Loucy (cell line): Measurements from ENCODE around the gene SNX25.

Experiments used
- CTCF ChIP-seq: fragments of 200-600 bp; sonication (generic); conservative IDR thresholded peaks from 2 replicates; pipeline ENCODE4 v1.5.1; 2014; ENCODE audit warnings: mild to moderate bottlenecking, antibody characterized with exemption, low read length
- EZH2phosphoT487 ChIP-seq: fragments of 200-600 bp; IDR thresholded peaks from 2 replicates; pipeline ENCODE4 v1.6.1; 2018; ENCODE audit warnings: antibody characterized with exemption, mild to moderate bottlenecking, moderate library complexity, borderline replicate concordance

DNA sequence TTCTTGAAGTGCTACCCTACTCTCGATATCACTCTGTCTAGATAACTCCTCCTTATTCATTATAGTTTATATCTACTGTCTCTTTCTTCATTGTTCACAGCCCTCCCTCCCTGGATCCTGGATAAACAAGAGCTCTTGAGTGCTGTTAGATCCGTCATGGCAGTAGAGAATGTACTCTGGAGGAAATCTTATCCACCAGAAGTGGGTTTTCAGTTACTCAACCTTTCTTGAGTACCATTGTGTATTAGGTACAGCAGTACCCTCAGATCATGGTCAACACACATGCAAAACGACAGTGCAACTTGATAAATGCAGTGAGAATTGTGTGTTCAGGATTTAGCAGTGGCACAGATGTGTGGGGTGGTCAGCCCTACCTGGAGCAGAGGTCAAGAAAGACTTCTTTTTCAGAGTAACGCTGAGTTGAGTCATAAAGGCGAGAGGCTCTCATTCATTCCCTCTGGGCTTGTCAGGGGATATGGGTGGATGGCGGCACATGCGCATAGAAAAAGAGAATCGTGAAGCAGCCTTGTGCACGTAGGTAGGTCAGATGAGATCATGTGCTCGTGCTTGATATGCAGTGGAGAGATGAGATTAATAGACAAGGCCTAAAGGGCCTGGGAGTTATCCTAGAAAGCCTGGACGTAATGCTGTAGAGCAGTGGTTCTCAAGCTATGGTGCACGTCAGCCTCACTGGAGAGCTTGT lies 89.5 kb downstream of the SNX25 start:
- TF ChIP-seq CTCF (no peak), EZH2phosphoT487 (no peak)
